Measurements from ENCODE around the gene TSHB. TPM values are rescaled to one million over a fixed set of nuclear protein-coding genes. Genes with fewer than 3 reads are reported as not detected.

Gene TSHB
- total RNA-seq, 1 experiment from 2014 or later, result not detected

DNA sequence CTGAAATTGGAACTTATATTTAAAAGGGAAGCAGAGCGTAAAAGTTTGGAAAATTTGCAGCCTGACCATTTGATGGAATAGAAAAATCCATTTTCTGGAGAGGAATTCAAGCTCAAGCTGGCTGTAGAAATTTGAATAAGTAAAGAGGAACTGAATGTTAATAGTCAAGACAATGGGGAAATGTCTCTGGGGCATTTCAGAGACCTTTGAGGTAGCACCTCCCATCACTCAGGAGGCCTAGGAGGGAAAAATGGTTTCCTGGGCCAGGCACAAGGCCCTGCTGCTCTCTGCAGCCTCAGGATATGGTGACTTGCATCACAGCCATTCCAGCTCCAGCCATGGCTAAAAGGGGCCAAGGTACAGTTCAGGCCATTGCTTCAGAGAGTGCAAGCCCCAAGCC is 17.6 kb upstream of the TSHB start:
- Histone ChIP-seq H3K4me1 (ENCODE audit: control insufficient read depth in 1 of 2, insufficient read depth in 2 of 2, low read length in 2 of 2) (no peaks in the 10 kb centered on the region), H2AFZ (ENCODE audit: low read depth, low read length, poor library complexity, severe bottlenecking) (no peak overlapping the region), H3K9me3 (ENCODE audit: control insufficient read depth in 1 of 2, insufficient read depth in 1 of 2, low read depth in 1 of 2, low read length in 2 of 2) (no peaks in the 10 kb centered on the region), H3K9me2 (ENCODE audit: insufficient read depth) (no peaks in the 10 kb centered on the region), H3K4me2 (ENCODE audit: low read length) (no peak overlapping the region), H3K27ac (ENCODE audit: low read depth, low read length) (no peak overlapping the region), H3K36me3 (ENCODE audit: control insufficient read depth in 1 of 2, insufficient read depth in 2 of 2, low read length in 2 of 2) (no peaks in the 10 kb centered on the region), H4K20me1 (ENCODE audit: insufficient read depth) (no peaks in the 10 kb centered on the region), H3K79me2 (ENCODE audit: insufficient read depth, low read length) (no peaks in the 10 kb centered on the region), H3K27me3 (ENCODE audit: insufficient read depth, low read length) (no peaks in the 10 kb centered on the region), H3K9ac (ENCODE audit: low read length) (no peak overlapping the region), H3K4me3 (replicated peaks in 1 of 2; ENCODE audit: low read depth in 1 of 2, low read length in 2 of 2) (no peak overlapping the region)
- BruUV-seq (replicated peaks), result no TSS peak
- POLR2A ChIA-PET, result no interaction called here
- TF ChIP-seq EGR1 (IDR thresholded peaks at IDR 0.05; ENCODE audit: low read depth) (no peak), SRF (IDR thresholded peaks at IDR 0.05; ENCODE audit: low read depth) (no peak), MAX (IDR thresholded peaks at IDR 0.05) (no peak), SP1 (IDR thresholded peaks at IDR 0.05; ENCODE audit: low read depth) (no peak), CEBPB (IDR thresholded peaks at IDR 0.05; ENCODE audit: low read depth) (no peak), EZH2phosphoT487 (IDR thresholded peaks at IDR 0.05; ENCODE audit: borderline replicate concordance) (no peak), SIN3A (IDR thresholded peaks at IDR 0.05; ENCODE audit: low read depth) (no peak), POLR2A (IDR thresholded peaks at IDR 0.05; ENCODE audit: borderline replicate concordance, extremely low read depth, insufficient read depth, insufficient read length) (no peak)
- TF ChIP-seq, protein P1, sequence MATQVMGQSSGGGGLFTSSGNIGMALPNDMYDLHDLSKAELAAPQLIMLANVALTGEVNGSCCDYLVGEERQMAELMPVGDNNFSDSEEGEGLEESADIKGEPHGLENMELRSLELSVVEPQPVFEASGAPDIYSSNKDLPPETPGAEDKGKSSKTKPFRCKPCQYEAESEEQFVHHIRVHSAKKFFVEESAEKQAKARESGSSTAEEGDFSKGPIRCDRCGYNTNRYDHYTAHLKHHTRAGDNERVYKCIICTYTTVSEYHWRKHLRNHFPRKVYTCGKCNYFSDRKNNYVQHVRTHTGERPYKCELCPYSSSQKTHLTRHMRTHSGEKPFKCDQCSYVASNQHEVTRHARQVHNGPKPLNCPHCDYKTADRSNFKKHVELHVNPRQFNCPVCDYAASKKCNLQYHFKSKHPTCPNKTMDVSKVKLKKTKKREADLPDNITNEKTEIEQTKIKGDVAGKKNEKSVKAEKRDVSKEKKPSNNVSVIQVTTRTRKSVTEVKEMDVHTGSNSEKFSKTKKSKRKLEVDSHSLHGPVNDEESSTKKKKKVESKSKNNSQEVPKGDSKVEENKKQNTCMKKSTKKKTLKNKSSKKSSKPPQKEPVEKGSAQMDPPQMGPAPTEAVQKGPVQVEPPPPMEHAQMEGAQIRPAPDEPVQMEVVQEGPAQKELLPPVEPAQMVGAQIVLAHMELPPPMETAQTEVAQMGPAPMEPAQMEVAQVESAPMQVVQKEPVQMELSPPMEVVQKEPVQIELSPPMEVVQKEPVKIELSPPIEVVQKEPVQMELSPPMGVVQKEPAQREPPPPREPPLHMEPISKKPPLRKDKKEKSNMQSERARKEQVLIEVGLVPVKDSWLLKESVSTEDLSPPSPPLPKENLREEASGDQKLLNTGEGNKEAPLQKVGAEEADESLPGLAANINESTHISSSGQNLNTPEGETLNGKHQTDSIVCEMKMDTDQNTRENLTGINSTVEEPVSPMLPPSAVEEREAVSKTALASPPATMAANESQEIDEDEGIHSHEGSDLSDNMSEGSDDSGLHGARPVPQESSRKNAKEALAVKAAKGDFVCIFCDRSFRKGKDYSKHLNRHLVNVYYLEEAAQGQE (IDR thresholded peaks at IDR 0.05; ENCODE audit: low read depth), result no peak
- TF ChIP-seq, protein P2, sequence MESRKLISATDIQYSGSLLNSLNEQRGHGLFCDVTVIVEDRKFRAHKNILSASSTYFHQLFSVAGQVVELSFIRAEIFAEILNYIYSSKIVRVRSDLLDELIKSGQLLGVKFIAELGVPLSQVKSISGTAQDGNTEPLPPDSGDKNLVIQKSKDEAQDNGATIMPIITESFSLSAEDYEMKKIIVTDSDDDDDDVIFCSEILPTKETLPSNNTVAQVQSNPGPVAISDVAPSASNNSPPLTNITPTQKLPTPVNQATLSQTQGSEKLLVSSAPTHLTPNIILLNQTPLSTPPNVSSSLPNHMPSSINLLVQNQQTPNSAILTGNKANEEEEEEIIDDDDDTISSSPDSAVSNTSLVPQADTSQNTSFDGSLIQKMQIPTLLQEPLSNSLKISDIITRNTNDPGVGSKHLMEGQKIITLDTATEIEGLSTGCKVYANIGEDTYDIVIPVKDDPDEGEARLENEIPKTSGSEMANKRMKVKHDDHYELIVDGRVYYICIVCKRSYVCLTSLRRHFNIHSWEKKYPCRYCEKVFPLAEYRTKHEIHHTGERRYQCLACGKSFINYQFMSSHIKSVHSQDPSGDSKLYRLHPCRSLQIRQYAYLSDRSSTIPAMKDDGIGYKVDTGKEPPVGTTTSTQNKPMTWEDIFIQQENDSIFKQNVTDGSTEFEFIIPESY (IDR thresholded peaks at IDR 0.05; ENCODE audit: extremely low read depth, insufficient replicate concordance, low read length), result no peak
- TF ChIP-seq, protein P3, sequence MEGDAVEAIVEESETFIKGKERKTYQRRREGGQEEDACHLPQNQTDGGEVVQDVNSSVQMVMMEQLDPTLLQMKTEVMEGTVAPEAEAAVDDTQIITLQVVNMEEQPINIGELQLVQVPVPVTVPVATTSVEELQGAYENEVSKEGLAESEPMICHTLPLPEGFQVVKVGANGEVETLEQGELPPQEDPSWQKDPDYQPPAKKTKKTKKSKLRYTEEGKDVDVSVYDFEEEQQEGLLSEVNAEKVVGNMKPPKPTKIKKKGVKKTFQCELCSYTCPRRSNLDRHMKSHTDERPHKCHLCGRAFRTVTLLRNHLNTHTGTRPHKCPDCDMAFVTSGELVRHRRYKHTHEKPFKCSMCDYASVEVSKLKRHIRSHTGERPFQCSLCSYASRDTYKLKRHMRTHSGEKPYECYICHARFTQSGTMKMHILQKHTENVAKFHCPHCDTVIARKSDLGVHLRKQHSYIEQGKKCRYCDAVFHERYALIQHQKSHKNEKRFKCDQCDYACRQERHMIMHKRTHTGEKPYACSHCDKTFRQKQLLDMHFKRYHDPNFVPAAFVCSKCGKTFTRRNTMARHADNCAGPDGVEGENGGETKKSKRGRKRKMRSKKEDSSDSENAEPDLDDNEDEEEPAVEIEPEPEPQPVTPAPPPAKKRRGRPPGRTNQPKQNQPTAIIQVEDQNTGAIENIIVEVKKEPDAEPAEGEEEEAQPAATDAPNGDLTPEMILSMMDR (IDR thresholded peaks at IDR 0.05 in 2 of 3, conservative IDR thresholded peaks at IDR 0.05 in 1 of 3; ENCODE audit: borderline replicate concordance in 1 of 3, insufficient read depth in 1 of 3, low read depth in 2 of 3, low read length in 2 of 3), result no peak
- DNase-seq (ENCODE audit: low read depth, low spot score), result no peak
- CTCF ChIA-PET, result no interaction called here
- RAD21 ChIA-PET (ENCODE audit: low non-redundant PET in 1 of 2, low total read pairs in 2 of 2, uncharacterized antibody in 2 of 2, unreplicated experiment in 2 of 2), result no interaction called here
- intact Hi-C loops (cut with micrococcal nuclease), result no loop called here
- no peak for ATAC-seq

All from HCT116 (cell line).